Body of pancreas (tissue), 4 donors: ENCODE results near the gene LAMA2.

Experiments used
- POLR2A ChIP-seq, 3 donors: fragments of 450-650 bp; IDR thresholded peaks; one replicate each; pipeline ENCODE4 v1.6.1; 2016; ENCODE audit warnings: antibody characterized with exemption in 3 of 3, mild to moderate bottlenecking in 2 of 3
- TF ChIP-seq, protein P1 (sequence below), 7 experiments: fragments of 450-650 bp in 4 of 7; fragments of 200-600 bp in 3 of 7; sonication (generic) in 3 of 7; IDR thresholded peaks; one replicate each; pipeline ENCODE4 v1.5.1; 2016 to 2019; ENCODE audit warnings: antibody characterized with exemption in 7 of 7

DNA sequence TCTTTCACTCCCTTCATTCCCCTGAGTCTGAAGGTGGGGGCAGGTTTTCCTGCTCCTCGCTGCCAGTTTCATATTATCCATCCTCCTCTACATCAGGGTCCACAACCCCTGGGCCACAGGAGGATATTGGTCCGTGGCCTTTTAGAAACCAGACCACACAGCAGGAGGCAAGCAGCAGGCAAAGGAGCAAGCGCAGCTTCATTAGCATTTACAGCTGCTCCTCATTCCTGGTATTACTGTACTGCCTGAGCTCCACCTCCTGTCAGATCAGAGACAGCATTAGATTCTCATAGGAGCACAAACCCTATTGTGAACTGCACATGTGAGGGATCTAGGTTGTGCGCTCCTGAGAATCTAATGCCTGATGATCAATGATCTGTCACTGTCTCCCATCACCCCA is 446.7 kb downstream of the LAMA2 start:
- TF ChIP-seq, protein P1, sequence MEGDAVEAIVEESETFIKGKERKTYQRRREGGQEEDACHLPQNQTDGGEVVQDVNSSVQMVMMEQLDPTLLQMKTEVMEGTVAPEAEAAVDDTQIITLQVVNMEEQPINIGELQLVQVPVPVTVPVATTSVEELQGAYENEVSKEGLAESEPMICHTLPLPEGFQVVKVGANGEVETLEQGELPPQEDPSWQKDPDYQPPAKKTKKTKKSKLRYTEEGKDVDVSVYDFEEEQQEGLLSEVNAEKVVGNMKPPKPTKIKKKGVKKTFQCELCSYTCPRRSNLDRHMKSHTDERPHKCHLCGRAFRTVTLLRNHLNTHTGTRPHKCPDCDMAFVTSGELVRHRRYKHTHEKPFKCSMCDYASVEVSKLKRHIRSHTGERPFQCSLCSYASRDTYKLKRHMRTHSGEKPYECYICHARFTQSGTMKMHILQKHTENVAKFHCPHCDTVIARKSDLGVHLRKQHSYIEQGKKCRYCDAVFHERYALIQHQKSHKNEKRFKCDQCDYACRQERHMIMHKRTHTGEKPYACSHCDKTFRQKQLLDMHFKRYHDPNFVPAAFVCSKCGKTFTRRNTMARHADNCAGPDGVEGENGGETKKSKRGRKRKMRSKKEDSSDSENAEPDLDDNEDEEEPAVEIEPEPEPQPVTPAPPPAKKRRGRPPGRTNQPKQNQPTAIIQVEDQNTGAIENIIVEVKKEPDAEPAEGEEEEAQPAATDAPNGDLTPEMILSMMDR (IDR thresholded peaks at IDR 0.05): no peak
- TF ChIP-seq POLR2A (IDR thresholded peaks at IDR 0.05): no peak
